ENCODE data around the gene GNG3.

- TF ChIP-seq POLR2A (IDR thresholded peaks at IDR 0.05), result no peak
- no peak for TF ChIP-seq CTCF (IDR thresholded peaks at IDR 0.05)
Measured at GRCh38 chr11:62747475-62748160, 40.1 kb downstream of the GNG3 start.
